Suppressor macrophage (primary cell): ENCODE data around the gene PRUNE2.

Experiments used
- DNase-seq, 4 experiments: peaks; one replicate each; pipeline ENCODE4 v3.0.0-alpha.2; 2020 to 2022

PRUNE2 gene

DNA sequence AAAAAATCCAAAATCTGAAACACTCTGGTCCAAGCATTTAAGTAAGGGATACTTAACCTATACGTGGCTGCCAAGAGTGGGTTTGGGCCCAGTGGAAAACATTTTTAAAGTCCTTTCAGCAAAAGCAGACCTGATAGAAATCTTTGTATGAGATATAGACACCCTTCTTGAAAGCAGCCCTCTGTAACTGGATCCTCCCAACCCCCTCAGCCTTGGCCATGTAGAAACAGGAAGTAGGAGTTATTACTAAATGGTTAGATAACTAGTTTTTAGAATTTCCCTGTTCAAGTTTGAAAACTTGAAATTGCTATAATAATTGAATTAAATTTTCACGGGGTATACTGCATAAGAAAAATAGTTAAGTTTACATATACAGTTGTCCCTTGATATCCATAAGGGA, 253.0 kb downstream of the PRUNE2 start:
- DNase-seq: peak; percentile 46 to 78 (median 74)

- peak in 2 of 4 experiments; percentile 20 to 48 for DNase-seq
These were observed 254.7 kb downstream of the PRUNE2 start for GRCh38 chr9:76651119-76651705.

DNA sequence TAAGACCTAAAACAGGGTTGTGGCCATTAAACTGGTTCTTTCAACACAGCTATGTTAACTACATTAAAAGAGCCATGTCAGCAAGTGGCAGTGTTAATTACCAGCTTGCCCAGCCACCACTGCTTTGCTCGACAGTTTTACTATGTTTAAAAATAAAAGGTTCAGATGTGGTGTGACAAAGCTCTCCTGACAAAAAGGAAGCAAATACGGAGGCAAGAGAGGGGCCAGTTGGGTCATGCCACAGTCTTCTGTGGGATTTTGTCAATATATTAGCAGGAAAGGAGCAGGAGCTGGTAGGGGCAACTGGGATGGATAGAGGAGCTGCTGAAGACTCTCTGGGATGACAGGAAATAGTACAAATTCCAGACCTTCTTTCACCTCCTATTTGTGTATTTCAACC, 255.2 kb downstream of the PRUNE2 start:
- peak in 3 of 4 experiments; percentile 32 to 52 (median 37) for DNase-seq

DNA sequence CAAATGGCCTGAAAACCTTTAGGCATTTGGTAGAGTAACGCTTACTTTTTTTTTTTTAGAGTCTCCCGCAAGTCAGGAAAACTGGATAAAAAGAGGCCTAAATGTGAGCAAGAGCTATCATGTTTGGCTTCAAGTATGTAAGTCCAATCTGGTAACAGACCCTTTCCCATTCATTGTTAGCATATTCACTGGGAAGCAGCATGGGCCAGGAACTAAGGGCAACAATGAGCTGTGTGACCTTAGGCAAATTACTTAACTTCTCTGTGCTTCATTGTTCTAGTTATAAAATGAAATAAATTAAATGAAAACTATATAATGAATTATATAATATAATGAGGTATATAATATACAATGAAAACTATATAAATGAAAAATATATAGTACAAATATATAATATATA, 256.0 kb downstream of the PRUNE2 start:
- no peak for DNase-seq

GRCh38 chr9:76646249-76646648, 259.7 kb downstream of the PRUNE2 start:
- DNase-seq: no peak

DNA sequence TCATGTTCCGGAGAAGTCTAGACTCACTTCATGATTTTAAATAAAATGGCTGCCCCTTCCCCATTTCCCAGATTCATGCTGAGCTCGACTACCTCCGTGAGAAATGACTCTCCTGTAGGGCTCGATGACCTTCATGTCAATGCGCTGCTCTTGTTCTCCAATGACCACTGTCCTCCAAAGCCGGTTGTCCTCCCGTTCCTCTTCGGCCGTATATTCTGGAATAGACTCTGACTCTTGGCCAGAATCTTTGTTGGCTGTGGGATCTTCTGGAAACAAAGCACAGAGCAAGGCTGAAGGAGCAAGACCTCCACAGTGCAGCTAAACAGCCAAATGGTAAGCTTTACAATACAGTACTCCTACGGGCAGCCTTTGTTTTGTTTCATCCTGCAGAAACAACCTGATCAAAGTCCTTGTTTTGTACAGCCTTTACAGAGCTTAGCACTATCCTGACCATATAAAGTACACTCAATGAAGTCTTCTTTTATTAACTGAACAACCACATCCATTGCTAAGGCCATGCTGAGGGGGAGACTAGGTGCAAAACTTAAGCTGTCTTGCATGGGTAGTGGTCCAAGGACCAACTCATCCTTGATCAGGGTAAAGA, 261.2 kb downstream of the PRUNE2 start:
- no peak for DNase-seq

DNA sequence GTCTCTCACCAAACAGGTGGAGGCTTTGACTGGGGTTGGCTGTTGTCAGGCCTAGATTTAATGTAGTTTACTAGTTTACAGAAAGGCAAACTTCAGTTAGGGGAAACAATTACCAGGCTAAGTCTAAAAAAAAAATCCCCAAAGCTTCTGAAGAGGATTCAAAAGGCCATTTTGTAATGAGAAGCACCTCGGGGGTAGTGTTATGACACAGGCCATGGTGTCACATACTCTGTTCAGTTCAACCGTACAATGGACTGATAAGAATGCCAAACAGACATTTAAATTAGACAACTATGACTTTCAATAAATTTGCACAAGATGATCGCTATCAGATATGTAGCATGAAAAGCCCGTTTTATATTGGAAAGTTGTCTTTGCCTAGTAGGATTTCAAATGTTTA, 261.7 kb downstream of the PRUNE2 start:
- no peak for DNase-seq

DNA sequence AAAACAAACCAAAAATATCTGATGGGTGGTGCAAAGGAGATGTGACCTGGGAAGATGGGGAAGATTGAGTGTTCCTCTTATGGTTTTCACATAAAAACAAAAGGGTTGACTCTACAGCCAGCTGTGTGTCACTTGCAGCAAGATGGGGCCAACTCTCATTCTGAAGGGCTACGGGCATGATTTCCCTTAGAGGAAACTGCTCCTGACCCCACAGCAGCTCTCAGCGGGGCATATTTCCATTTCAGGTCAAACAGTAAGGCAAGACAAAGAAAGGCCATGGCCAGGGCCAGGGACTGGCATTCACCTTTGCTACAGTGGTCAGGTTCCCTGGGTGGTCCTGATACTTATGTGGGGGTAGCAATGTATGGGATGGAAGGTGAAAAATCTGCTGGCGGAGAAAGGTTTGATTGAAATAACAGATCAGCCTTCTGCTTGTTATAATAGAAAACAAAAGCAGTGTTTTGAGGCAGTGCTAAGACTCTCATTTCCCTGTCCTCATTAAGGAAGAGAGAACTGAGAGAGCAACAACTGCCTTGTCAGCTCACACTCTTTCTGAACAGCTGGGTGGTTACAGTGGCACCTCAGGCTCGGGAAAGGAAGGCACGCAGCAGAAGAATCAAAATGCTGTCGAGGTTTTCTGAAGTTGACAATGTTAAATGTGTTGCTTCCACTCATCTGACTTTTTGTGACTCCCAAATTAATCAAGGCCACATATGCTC, 262.4 kb downstream of the PRUNE2 start:
- DNase-seq: peak; percentile 47 to 79 (median 66)

GRCh38 chr9:76642701-76643209, 263.2 kb downstream of the PRUNE2 start:
- no peak for DNase-seq

- DNase-seq: no peak
These were observed 263.8 kb downstream of the PRUNE2 start for GRCh38 chr9:76642074-76642473.

GRCh38 chr9:76638001-76638400, 267.9 kb downstream of the PRUNE2 start:
- no peak for DNase-seq

GRCh38 chr9:76637416-76637815, 268.5 kb downstream of the PRUNE2 start:
- no peak for DNase-seq

DNA sequence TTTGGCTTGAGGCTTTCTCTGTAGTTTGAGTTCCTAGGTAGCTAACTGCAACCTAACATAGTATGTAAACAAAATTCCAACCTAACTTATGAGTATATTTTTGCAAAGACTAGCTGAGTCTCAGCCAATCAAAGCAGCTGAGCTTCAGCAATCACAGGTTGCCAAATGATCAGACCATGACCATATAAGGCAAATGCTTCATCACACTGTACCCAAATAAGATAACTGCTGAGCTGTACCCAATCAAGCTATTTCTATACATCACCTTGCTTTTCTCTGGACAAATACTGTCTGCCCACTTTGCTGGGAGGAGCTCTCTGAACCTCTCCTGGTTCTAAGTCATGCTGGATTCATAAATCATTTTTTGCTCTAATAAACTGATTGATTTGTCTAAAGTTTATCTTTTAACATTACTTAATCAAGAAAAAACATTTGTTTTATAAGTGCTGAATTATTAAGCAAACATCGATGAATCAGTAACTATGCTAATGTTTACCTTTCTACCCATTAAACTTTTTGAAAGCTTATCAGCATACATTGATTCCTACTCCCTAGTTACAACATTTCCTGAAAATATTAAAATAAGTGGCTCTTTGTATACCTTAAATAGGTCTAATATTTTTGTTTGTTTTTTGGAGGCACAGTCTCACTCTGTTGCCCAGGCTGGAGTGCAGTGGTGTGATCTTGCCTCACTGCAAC, 271.4 kb downstream of the PRUNE2 start:
- DNase-seq: no peak

DNA sequence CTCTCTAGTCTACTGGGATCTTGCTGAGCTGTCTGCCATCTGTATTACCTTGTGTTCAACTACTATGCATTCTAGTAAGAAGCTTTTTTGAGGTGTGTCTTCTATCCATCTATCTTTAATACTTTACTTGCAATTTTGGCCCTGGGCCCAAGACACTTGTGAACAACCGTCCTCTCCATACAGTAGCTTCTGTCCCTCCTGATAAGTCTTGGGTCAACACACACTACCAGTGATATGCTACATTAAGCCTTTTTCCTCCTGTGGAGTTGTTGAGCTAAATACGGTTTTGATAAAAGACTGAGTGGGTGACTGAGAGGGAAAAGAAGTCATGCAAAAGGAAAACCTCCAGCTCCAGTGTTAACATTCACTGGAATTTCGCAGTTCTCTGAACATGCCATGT, 275.0 kb downstream of the PRUNE2 start:
- no peak for DNase-seq

DNA sequence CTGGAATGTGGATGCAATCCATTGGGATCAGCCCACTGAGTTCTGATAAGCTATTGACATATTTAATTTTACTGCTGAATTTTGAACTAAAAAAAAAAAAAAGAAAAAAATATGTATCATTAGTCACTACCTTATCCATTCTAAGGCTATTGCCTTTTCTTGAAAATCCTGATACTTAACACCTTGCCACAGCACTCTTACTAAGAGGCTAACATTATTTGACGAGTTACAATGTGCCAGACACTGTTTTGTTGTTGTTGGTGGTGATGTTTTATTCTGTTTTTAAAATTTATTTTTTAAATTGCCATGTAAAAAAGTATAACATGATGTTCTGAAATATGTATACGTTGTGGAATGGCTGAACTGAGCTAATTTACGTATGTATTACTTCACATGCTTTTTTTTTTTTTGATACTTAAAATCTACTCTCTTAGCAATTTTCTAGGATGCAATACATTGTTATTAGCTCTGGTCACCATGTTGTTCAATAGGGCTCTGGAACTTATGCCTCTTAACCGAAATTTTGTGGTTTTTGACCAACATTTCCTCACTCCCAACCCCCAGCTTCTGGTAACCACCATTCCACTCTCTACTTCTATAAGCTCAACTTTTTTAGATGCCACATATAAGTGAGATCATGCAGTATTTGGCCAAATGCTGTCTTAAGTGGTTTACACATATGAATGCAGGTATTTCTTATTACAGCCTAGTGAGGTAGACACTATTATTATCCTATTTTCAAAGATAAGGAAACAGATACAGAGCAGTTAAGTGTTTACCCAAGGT, 276.5 kb downstream of the PRUNE2 start:
- DNase-seq: peak in 1 of 4 experiments; percentile 28

DNA sequence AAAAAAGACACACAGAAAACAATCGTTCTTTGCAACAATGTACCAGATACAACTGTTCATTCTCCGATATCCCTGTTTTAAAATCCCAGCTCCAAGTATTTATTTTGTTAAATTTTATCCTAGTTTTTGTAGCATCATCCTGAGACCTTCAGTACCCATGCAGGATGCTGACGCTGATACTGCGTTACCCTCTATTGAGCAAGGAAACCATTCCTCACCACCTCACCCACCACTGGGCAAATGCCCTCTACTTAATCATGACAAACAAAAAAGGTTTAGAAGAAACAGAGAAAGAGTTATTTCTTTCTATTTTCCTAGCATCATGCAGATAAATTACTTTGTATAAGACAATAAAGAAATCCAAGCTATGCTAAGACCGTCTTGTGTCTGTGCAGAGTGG, 277.8 kb downstream of the PRUNE2 start:
- no peak for DNase-seq

DNA sequence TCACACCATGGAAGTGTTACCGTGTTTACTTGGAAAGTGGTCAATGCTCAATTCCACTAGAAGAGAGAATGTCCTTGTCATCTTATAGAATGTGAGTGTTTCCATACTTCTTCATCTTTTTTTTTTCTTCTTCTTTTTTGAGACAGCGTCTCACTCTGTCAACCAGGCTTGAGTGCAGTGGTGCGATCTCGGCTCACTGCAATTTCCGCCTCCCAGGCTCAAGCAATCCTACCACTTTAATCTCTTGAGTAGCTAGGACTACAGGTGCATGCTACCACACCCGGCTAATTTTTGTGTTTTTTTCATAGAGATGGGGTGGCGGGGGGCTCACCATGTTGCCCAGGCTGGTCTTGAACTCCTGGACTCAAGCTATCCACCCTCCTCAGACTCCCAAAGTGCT, 278.9 kb downstream of the PRUNE2 start:
- DNase-seq: no peak

- no peak for DNase-seq
These were observed 279.8 kb downstream of the PRUNE2 start for GRCh38 chr9:76626141-76626540.

GRCh38 chr9:76624391-76625048, 281.4 kb downstream of the PRUNE2 start:
- DNase-seq: no peak

DNA sequence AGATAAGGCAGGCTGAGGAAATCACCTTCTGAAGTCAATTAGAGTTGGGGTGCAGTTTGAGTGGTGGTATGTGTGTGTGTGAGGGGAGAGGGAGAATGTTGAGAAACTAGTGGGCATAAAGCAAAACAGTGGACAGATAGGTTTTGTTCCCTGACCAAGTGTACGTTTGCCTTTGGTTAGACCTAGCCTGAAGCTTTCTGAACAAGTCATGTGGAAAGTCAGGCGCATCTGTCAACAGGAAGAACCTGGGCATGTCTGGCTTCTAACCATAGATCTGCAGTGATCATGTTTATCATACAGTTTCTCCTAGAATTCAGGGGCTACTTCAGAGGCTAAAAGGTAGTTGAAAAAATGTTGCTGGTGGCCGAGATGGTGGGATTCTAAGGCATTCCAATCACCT, 284.9 kb downstream of the PRUNE2 start:
- DNase-seq: peak in 2 of 4 experiments; percentile 17 to 22

DNA sequence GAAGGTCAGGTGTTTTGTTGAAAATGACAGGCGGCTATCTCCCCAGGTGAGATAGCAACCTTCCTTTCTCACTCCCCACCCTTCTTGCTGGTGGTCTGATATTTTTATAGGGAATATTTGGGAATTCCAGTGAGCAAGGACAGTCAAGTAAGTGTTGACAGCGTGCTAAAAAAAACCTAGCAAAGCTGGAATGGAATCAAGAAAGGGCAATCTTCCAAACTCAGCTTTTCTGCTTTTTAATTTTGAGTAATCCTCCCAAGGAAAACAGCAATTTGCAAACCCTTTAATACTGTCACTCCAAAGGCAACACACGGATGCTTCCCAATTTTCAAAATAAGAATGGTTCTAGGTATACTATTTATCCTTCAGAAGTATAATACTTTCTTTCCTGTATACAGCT, 285.3 kb downstream of the PRUNE2 start:
- no peak for DNase-seq

DNA sequence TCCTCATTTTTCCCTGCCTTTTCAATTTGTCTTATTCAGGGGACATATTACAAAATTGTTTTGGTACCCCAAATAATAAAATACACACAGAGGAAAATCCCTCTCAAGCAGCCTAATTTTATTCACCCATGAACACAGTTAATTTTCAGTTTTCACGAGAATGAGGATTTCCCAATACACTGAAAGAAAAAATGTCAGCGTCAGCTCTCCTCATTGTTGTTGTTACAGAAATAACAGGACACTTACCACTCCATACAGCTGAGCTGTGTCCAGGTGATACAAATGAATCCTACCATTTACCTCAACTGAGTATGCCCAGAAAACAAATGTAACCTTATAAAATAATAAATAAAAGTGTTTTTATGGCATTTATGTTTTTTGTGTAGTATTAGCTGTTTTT, 286.3 kb downstream of the PRUNE2 start:
- DNase-seq: peak in 3 of 4 experiments; percentile 25 to 75 (median 72)
